Measurements from ENCODE around the gene PNPLA4. TPM values are rescaled to one million over a fixed set of nuclear protein-coding genes. Genes with fewer than 3 reads are reported as not detected.
A peak's percentile ranks its signal among the peaks of the same experiment; 100 is the strongest.

The PNPLA4 gene
- total and polyA plus RNA-seq, 4 donors: 10.1 to 28.3 (median 15.4) TPM

- Histone ChIP-seq H3K4me3 (ENCODE audit: low read depth in 1 of 3, low read length in 3 of 3) (no peak overlapping the region), H3K36me3 (ENCODE audit: control insufficient read depth in 4 of 4, insufficient read depth in 3 of 4, low read depth in 1 of 4, low read length in 3 of 4) (no peaks in the 10 kb centered on the region), H3K27me3 (ENCODE audit: control insufficient read depth in 4 of 4, insufficient read depth in 4 of 4, low read length in 3 of 4) (no peaks in the 10 kb centered on the region), H3K9ac (ENCODE audit: low read depth in 1 of 2, low read length in 2 of 2) (no peak overlapping the region), H3K4me1 (ENCODE audit: control insufficient read depth in 4 of 4, insufficient read depth in 4 of 4, low read length in 3 of 4) (no peaks in the 10 kb centered on the region), H3K27ac (ENCODE audit: low read depth in 1 of 2, low read length in 2 of 2) (no peak overlapping the region), H3K9me3 (ENCODE audit: control insufficient read depth in 4 of 4, low read length in 3 of 4) (no peaks in the 10 kb centered on the region)
- WGBS: 78% methylated on average over 2 of the region's 2 CpGs
- DNase-seq (ENCODE audit: low spot score): no peak
- TF ChIP-seq MAX (IDR thresholded peaks at IDR 0.05): no peak
- TF ChIP-seq RAD21 (IDR thresholded peaks at IDR 0.05): no peak
- TF ChIP-seq YY1 (IDR thresholded peaks at IDR 0.05): no peak
- TF ChIP-seq FOXA1 (IDR thresholded peaks at IDR 0.05): no peak
- TF ChIP-seq FOXA2 (IDR thresholded peaks at IDR 0.05): no peak
- TF ChIP-seq JUND (IDR thresholded peaks at IDR 0.05): no peak
- TF ChIP-seq TAF1 (conservative IDR thresholded peaks at IDR 0.05): no peak
These were observed 6.8 kb upstream of the PNPLA4 start for GRCh38 chrX:7934026-7934425.

- Histone ChIP-seq H3K27ac (ENCODE audit: low read depth in 1 of 2, low read length in 2 of 2) (peak overlapping the region; percentile 91), H3K36me3 (ENCODE audit: control insufficient read depth in 4 of 4, insufficient read depth in 3 of 4, low read depth in 1 of 4, low read length in 3 of 4) (peaks cover 0 to 6% (median 4%) of the 10 kb centered on the region in 4 donors), H3K27me3 (ENCODE audit: control insufficient read depth in 4 of 4, insufficient read depth in 4 of 4, low read length in 3 of 4) (no peaks in the 10 kb centered on the region), H3K4me1 (ENCODE audit: control insufficient read depth in 4 of 4, insufficient read depth in 4 of 4, low read length in 3 of 4) (peaks cover 0 to 33% (median 27%) of the 10 kb centered on the region in 4 donors), H3K9ac (ENCODE audit: low read depth in 1 of 2, low read length in 2 of 2) (peak overlapping the region; percentile 78 to 83), H3K9me3 (ENCODE audit: control insufficient read depth in 4 of 4, low read length in 3 of 4) (no peaks in the 10 kb centered on the region), H3K4me3 (ENCODE audit: low read depth in 1 of 3, low read length in 3 of 3) (peak overlapping the region; percentile 76 to 87 (median 84))
- DNase-seq (ENCODE audit: low spot score): no peak
- 4% methylated on average over 20 of the region's 20 CpGs for WGBS
- TF ChIP-seq CTCF (IDR thresholded peaks at IDR 0.05; ENCODE audit: low read depth, low read length, missing input control) (no peak), RXRA (IDR thresholded peaks at IDR 0.05) (no peak), YY1 (IDR thresholded peaks at IDR 0.05) (no peak), HNF4G (IDR thresholded peaks at IDR 0.05) (no peak), SP1 (IDR thresholded peaks at IDR 0.05) (no peak), NR2F2 (IDR thresholded peaks at IDR 0.05) (no peak), FOXA2 (IDR thresholded peaks at IDR 0.05) (no peak), EGR1 (IDR thresholded peaks at IDR 0.05; ENCODE audit: low read depth in 2 of 2) (no peak), RAD21 (IDR thresholded peaks at IDR 0.05) (no peak), FOXA1 (IDR thresholded peaks at IDR 0.05) (no peak)
These were observed 327 bp downstream of the PNPLA4 start for GRCh38 chrX:7926914-7927258.

- peak overlapping the region; percentile 76 to 87 (median 84) for H3K4me3 ChIP-seq (ENCODE audit: low read depth in 1 of 3, low read length in 3 of 3)
- no peak for DNase-seq (ENCODE audit: low spot score)
- H3K4me1 ChIP-seq (ENCODE audit: control insufficient read depth in 4 of 4, insufficient read depth in 4 of 4, low read length in 3 of 4): peaks cover 0 to 37% (median 31%) of the 10 kb centered on the region in 4 donors
- TF ChIP-seq ATF3 (IDR thresholded peaks at IDR 0.05): no peak
- TF ChIP-seq REST (IDR thresholded peaks at IDR 0.05): no peak
- no peak for TF ChIP-seq SP1 (IDR thresholded peaks at IDR 0.05)
- TF ChIP-seq NR2F2 (IDR thresholded peaks at IDR 0.05): no peak
- no peak for TF ChIP-seq FOXA1 (IDR thresholded peaks at IDR 0.05)
- TF ChIP-seq YY1 (IDR thresholded peaks at IDR 0.05): no peak
- TF ChIP-seq GABPA (IDR thresholded peaks at IDR 0.05 in 1 of 2, conservative IDR thresholded peaks at IDR 0.05 in 1 of 2): no peak
- no peak for TF ChIP-seq RAD21 (IDR thresholded peaks at IDR 0.05)
- no peak for TF ChIP-seq TAF1 (conservative IDR thresholded peaks at IDR 0.05)
- TF ChIP-seq MAX (IDR thresholded peaks at IDR 0.05): no peak
- no peak for TF ChIP-seq ZBTB33 (IDR thresholded peaks at IDR 0.05)
- no peak for TF ChIP-seq JUND (IDR thresholded peaks at IDR 0.05)
- no peak for TF ChIP-seq CTCF (IDR thresholded peaks at IDR 0.05; ENCODE audit: low read depth, low read length, missing input control)
- TF ChIP-seq HNF4G (IDR thresholded peaks at IDR 0.05): no peak
These were observed 712 bp downstream of the PNPLA4 start for GRCh38 chrX:7926501-7926900.

More at GRCh38 chrX:7926501-7926900, 712 bp downstream of the PNPLA4 start:
- Histone ChIP-seq H3K9me3 (ENCODE audit: control insufficient read depth in 4 of 4, low read length in 3 of 4) (no peaks in the 10 kb centered on the region), H3K36me3 (ENCODE audit: control insufficient read depth in 4 of 4, insufficient read depth in 3 of 4, low read depth in 1 of 4, low read length in 3 of 4) (peaks cover 0 to 6% (median 4%) of the 10 kb centered on the region in 4 donors), H3K9ac (ENCODE audit: low read depth in 1 of 2, low read length in 2 of 2) (peak overlapping the region; percentile 30 to 83), H3K27me3 (ENCODE audit: control insufficient read depth in 4 of 4, insufficient read depth in 4 of 4, low read length in 3 of 4) (no peaks in the 10 kb centered on the region), H3K27ac (ENCODE audit: low read depth in 1 of 2, low read length in 2 of 2) (peak overlapping the region; percentile 91)
- 50% methylated on average over 5 of the region's 5 CpGs for WGBS

All from liver (tissue), 9 donors.